H54 (cell line): Measurements from ENCODE around the gene DGKG.

Source experiments
- DNase-seq: peaks from one replicate; pipeline ENCODE4 v3.0.0; 2011; ENCODE audit warnings: low spot score, mixed read lengths; ENCODE audit not compliant: insufficient read length
- FAIRE-seq: peaks from 3 replicates; lab custom pipeline; 2011; peaks lifted over from hg19 to GRCh38; lab: Jason Lieb, UNC
- POLR2A ChIP-seq: IDR thresholded peaks from 2 replicates; pipeline ENCODE4 v1.6.1; 2011; ENCODE audit warnings: low read depth, mild to moderate bottlenecking, low read length

DGKG gene

GRCh38 chr3:186110975-186111974, 250.8 kb downstream of the DGKG start:
- no peak for TF ChIP-seq POLR2A
- no peak for FAIRE-seq
- DNase-seq = no peak

DNA sequence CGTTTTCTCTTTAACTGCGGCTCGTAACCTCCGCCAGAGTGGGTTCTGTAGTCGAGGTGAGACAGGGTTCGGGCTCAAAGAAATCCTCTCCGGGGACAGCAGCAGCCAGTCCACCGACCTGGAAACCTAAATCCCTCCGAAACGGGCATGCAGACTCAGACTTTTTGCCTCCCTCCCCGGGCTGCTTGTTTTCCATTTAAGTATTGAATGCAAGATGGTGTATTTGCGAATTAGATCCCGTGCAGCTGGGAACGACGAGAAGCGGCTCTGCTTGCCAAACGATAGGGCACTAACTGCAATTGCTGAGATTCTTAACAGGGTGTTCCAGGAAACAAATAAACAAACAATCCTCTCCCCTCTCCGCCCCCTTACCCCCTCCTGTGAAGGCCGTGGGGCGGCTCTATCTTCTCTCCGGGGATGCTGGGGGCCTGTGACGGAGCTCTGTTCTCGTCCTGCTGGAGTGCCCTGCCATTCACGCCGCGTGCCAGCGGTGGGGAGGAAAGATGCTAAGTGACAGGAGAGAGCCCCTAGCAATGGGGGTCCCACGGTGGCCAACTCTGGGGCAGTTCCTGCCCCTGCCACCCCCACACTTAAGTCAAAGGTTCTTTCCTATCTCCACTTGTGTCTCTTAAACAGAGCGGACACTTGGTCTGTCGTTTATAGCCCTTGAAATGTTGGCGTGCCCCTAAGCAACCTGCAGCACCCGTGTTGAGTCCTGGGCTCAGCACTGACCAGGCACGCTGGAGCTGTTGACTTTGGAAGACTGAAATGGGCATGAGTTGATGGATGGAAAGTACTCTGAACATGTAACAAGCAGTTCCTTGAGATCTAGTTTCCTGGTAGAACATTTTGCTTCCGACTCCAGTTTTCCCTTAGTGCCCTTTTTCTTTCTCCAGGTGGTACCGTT, 251.9 kb downstream of the DGKG start:
- DNase-seq (peak; percentile 53), FAIRE-seq (no peak)
- no peak for TF ChIP-seq POLR2A

GRCh38 chr3:186108941-186109865, 252.8 kb downstream of the DGKG start, which contains the start of gene ETV5:
TSS of gene ETV5 (minus strand) at chr3:186109089. CDS start at chr3:186105868, 3,221 bp downstream.
- TF ChIP-seq POLR2A = peak; percentile 95
- DNase-seq = peak; percentile 97
- peak; percentile 97 for FAIRE-seq

- no peak for TF ChIP-seq POLR2A
- no peak for FAIRE-seq
- peak; percentile 77 for DNase-seq
These were observed 253.7 kb downstream of the DGKG start for GRCh38 chr3:186108106-186108940.

- TF ChIP-seq POLR2A = no peak
- peak; percentile 64 for DNase-seq
- FAIRE-seq = peak; percentile 33
These were observed 254.6 kb downstream of the DGKG start for GRCh38 chr3:186107215-186108105.

DNA sequence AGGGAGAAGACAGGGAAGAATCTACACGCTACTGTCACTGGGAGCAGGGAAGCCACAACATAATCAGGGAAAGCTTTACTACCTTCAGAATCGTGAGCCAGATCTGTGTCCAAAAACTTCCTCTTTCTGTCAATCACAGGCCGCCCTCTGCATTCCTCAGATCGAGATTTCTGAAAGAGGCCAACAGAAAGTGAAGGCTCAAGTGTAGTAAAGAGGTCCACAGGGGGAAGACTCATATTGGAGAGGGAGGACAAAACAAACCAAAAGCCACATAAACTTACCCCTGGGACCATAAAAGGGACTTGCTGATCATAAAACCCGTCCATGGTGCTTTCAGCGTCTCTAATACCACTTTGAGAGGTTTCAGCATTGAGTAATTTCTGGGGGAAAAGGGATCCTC, 256.5 kb downstream of the DGKG start:
- FAIRE-seq = no peak
- no peak for DNase-seq

GRCh38 chr3:186102687-186103086, 259.3 kb downstream of the DGKG start:
- DNase-seq = no peak
- TF ChIP-seq POLR2A = no peak
- FAIRE-seq = no peak

More for the DNA sequence above, 256.5 kb downstream of the DGKG start:
- TF ChIP-seq POLR2A = no peak

- no peak for TF ChIP-seq POLR2A
- DNase-seq = no peak
- FAIRE-seq = no peak
These were observed 261.6 kb downstream of the DGKG start for GRCh38 chr3:186100398-186100797.

DNA sequence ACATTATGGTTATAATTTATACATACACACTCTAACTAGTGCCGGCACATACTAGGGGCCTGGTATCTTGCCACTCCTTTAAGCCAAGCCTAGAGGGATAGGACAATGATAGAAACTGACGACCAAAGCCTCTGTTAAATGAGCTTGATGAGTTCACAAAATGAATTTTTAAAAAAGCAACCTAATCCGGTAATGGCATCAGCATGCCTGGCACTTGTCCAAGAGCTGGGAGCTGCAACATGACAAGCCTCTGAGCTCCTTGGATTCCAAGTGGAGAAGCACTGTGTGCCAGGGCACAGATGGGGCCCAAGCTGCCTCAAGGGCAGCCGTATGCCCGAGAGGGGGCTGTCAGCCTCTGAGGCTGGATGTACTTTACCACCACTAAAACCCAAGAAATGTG, 262.9 kb downstream of the DGKG start:
- no peak for FAIRE-seq
- no peak for TF ChIP-seq POLR2A
- no peak for DNase-seq

- FAIRE-seq (no peak), DNase-seq (no peak)
- TF ChIP-seq POLR2A = no peak
These were observed 263.3 kb downstream of the DGKG start for GRCh38 chr3:186098740-186099139.
